Parathyroid adenoma (tissue), 2 donors: ENCODE results near the gene ZC3H15.

ENCODE experiments used
- H2AFZ ChIP-seq: fragments of 300-600 bp; sonication (generic); one replicate; pipeline ENCODE4 v1.7.0; 2017; ENCODE audit warnings: antibody characterized with exemption, mild to moderate bottlenecking
- H3K27ac ChIP-seq: fragments of 300-600 bp; sonication (generic); one replicate; pipeline ENCODE4 v1.7.0; 2017
- H3K27me3 ChIP-seq: fragments of 300-600 bp; sonication (generic); one replicate; pipeline ENCODE4 v1.7.0; 2017; ENCODE audit warnings: low read length; ENCODE audit not compliant: control insufficient read depth, insufficient read depth
- H3K36me3 ChIP-seq: fragments of 300-600 bp; sonication (generic); one replicate; pipeline ENCODE4 v1.7.0; 2017; ENCODE audit warnings: low read length; ENCODE audit not compliant: control insufficient read depth, insufficient read depth
- H3K4me1 ChIP-seq: fragments of 300-600 bp; sonication (generic); one replicate; pipeline ENCODE4 v1.7.0; 2017; ENCODE audit warnings: control low read depth
- H3K4me2 ChIP-seq: fragments of 300-600 bp; sonication (generic); one replicate; pipeline ENCODE4 v1.7.0; 2017; ENCODE audit warnings: low read length
- H3K4me3 ChIP-seq: fragments of 300-600 bp; sonication (generic); one replicate; pipeline ENCODE4 v1.7.0; 2017; ENCODE audit warnings: low read depth, low read length
- H3K79me2 ChIP-seq: fragments of 300-600 bp; sonication (generic); one replicate; pipeline ENCODE4 v1.7.0; 2017; ENCODE audit warnings: control low read depth
- H3K9ac ChIP-seq: fragments of 300-600 bp; sonication (generic); one replicate; pipeline ENCODE4 v1.7.0; 2017; ENCODE audit warnings: mild to moderate bottlenecking
- H3K9me3 ChIP-seq: fragments of 300-600 bp; sonication (generic); one replicate; pipeline ENCODE4 v1.7.0; 2017; ENCODE audit warnings: low read length; ENCODE audit not compliant: control insufficient read depth
- TF ChIP-seq, protein P1 (sequence below): fragments of 300-600 bp; sonication (generic); IDR thresholded peaks from one replicate; pipeline ENCODE4 v1.7.0; 2017; ENCODE audit warnings: antibody characterized with exemption, mild to moderate bottlenecking
- donor health status: primary hyperparathyroidism.

The ZC3H15 gene

GRCh38 chr2:186523791-186524190 lies 37.7 kb downstream of the ZC3H15 start:
- TF ChIP-seq, protein P1, sequence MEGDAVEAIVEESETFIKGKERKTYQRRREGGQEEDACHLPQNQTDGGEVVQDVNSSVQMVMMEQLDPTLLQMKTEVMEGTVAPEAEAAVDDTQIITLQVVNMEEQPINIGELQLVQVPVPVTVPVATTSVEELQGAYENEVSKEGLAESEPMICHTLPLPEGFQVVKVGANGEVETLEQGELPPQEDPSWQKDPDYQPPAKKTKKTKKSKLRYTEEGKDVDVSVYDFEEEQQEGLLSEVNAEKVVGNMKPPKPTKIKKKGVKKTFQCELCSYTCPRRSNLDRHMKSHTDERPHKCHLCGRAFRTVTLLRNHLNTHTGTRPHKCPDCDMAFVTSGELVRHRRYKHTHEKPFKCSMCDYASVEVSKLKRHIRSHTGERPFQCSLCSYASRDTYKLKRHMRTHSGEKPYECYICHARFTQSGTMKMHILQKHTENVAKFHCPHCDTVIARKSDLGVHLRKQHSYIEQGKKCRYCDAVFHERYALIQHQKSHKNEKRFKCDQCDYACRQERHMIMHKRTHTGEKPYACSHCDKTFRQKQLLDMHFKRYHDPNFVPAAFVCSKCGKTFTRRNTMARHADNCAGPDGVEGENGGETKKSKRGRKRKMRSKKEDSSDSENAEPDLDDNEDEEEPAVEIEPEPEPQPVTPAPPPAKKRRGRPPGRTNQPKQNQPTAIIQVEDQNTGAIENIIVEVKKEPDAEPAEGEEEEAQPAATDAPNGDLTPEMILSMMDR, result no peak
- H3K4me1 ChIP-seq, result no peaks in the 10 kb centered on the region
- H3K27me3 ChIP-seq, result no peaks in the 10 kb centered on the region
- no peaks in the 10 kb centered on the region for H3K36me3 ChIP-seq
- H3K9ac ChIP-seq, result no peak overlapping the region
- H2AFZ ChIP-seq, result no peak overlapping the region
- H3K27ac ChIP-seq, result no peak overlapping the region
- no peak overlapping the region for H3K4me2 ChIP-seq
- no peaks in the 10 kb centered on the region for H3K9me3 ChIP-seq
- no peak overlapping the region for H3K4me3 ChIP-seq
- no peaks in the 10 kb centered on the region for H3K79me2 ChIP-seq

GRCh38 chr2:186526281-186526680 lies 40.2 kb downstream of the ZC3H15 start:
- Histone ChIP-seq H3K4me3 (no peak overlapping the region), H3K9ac (no peak overlapping the region)
- TF ChIP-seq, protein P1, result no peak

DNA sequence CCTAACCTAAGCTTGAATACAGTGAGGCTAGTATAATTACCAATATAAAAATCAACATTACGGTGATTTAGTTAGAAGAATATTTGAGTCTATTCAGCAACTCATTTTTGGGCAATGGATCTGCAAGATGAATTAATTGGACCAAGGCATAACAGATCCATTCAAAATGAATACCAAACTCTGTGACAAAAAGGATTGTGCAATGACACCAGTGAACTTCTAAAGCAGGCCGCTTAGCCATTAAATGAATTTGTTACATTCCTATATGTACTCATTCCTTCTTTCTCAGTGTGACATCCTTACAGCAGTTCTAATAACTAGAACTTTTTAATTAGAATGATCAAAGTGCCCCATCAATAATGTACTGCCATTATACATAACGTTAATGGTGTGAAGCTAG lies 44.3 kb downstream of the ZC3H15 start:
- Histone ChIP-seq H3K36me3 (no peaks in the 10 kb centered on the region), H3K4me3 (no peak overlapping the region), H3K27me3 (no peaks in the 10 kb centered on the region), H3K9me3 (no peaks in the 10 kb centered on the region), H3K79me2 (no peaks in the 10 kb centered on the region), H3K4me2 (no peak overlapping the region), H3K27ac (no peak overlapping the region), H3K4me1 (no peaks in the 10 kb centered on the region), H3K9ac (no peak overlapping the region), H2AFZ (no peak overlapping the region)
- TF ChIP-seq, protein P1, result no peak

More at GRCh38 chr2:186526281-186526680, 40.2 kb downstream of the ZC3H15 start:
- Histone ChIP-seq H3K79me2 (no peaks in the 10 kb centered on the region), H3K27me3 (no peaks in the 10 kb centered on the region), H3K9me3 (no peaks in the 10 kb centered on the region), H3K4me2 (no peak overlapping the region), H3K27ac (no peak overlapping the region), H3K36me3 (no peaks in the 10 kb centered on the region), H2AFZ (no peak overlapping the region), H3K4me1 (no peaks in the 10 kb centered on the region)

DNA sequence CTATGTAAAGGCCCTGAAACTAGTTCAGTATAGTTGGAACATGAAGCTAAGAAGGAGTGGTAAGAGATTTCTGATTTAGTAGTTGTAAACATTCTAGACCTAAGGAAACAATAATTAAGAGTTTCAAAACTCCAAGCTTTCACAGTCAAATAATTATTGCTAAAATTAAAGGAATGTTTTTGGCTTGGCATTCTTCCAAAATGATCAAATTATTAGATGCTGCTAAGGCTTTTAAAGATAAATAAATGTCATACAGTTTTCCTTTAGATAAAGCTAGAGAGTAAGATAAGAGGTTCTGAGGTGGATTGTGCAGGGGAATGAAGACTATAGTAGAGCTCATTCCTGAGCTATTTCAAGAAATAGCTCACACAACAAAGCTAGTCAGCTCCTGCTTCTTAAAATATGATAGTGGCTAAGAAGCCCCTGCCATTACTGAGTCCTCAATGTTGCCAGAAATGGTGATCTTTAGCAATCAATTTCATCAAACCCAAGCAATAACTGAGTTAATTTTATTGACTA lies 45.3 kb downstream of the ZC3H15 start:
- Histone ChIP-seq H3K4me2 (no peak overlapping the region), H3K79me2 (no peaks in the 10 kb centered on the region), H3K9me3 (no peaks in the 10 kb centered on the region), H3K27ac (no peak overlapping the region), H3K9ac (no peak overlapping the region), H3K4me3 (no peak overlapping the region), H3K4me1 (no peaks in the 10 kb centered on the region), H3K27me3 (no peaks in the 10 kb centered on the region), H2AFZ (no peak overlapping the region), H3K36me3 (no peaks in the 10 kb centered on the region)
- TF ChIP-seq, protein P1, result no peak

- Histone ChIP-seq H3K4me1 (no peaks in the 10 kb centered on the region), H3K9ac (no peak overlapping the region), H3K9me3 (no peaks in the 10 kb centered on the region), H3K79me2 (no peaks in the 10 kb centered on the region), H2AFZ (no peak overlapping the region), H3K4me3 (no peak overlapping the region), H3K36me3 (no peaks in the 10 kb centered on the region), H3K27me3 (no peaks in the 10 kb centered on the region), H3K27ac (no peak overlapping the region), H3K4me2 (no peak overlapping the region)
- TF ChIP-seq, protein P1, result no peak
Observed at GRCh38 chr2:186532891-186533290, 46.8 kb downstream of the ZC3H15 start.
